NB4 (cell line): ENCODE measurements around the gene CRIM1.

Experiments used
- POLR2A ChIP-seq: IDR thresholded peaks from 2 replicates; pipeline ENCODE4 v1.6.1; 2011; ENCODE audit warnings: mild to moderate bottlenecking; ENCODE audit not compliant: insufficient read length; ENCODE audit errors: extremely low read depth
- TF ChIP-seq, protein P1 (sequence below): IDR thresholded peaks from one replicate; pipeline ENCODE4 v1.5.1; 2012; ENCODE audit warnings: low read depth, low read length

DNA sequence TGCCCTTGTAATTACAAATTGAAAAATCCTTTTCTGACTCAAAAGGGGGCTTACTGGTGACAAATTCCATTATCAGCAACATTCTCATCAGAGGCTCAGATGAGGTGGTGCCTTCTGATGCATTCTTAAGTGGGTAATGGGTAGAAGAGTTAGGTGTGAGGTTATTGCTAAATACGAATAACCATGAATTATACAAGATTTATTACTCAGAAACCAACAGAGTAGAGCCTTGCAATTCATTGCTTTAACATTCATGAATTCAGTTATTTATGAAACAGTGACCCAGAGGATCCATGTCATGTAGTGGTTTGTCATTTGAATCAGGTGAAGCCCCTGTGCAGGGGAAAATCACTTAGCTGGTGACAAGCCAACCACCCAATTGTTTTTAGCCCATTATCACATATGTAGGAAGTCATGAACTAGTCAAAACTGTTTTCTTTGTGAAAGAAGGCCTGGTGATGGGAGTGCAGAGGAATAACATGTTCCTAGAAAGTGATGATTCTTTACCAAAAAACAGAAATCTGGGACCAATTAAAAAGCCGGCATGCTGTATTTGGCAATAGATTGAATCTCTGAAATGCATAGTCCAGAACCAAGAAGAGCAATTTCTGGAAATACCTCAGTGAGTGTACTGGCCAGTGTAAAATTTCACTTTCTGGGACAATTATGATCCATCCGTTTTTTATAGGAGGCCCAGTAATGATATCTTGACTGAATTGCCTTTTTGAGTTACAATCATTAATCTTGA is 70.2 kb downstream of the CRIM1 start:
- TF ChIP-seq, protein P1, sequence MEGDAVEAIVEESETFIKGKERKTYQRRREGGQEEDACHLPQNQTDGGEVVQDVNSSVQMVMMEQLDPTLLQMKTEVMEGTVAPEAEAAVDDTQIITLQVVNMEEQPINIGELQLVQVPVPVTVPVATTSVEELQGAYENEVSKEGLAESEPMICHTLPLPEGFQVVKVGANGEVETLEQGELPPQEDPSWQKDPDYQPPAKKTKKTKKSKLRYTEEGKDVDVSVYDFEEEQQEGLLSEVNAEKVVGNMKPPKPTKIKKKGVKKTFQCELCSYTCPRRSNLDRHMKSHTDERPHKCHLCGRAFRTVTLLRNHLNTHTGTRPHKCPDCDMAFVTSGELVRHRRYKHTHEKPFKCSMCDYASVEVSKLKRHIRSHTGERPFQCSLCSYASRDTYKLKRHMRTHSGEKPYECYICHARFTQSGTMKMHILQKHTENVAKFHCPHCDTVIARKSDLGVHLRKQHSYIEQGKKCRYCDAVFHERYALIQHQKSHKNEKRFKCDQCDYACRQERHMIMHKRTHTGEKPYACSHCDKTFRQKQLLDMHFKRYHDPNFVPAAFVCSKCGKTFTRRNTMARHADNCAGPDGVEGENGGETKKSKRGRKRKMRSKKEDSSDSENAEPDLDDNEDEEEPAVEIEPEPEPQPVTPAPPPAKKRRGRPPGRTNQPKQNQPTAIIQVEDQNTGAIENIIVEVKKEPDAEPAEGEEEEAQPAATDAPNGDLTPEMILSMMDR = no peak
- TF ChIP-seq POLR2A = no peak
